Duodenal mucosa (tissue), 2 donors: Measurements from ENCODE around the gene SH3PXD2A.
A peak's percentile ranks its signal among the peaks of the same experiment; 100 is the strongest.

Experiments used
- H3K27ac ChIP-seq: one replicate; pipeline ENCODE4 v1.7.0; 2013; ENCODE audit warnings: low read depth, low read length
- H3K27me3 ChIP-seq, 2 donors: one replicate each; pipeline ENCODE4 v1.7.0; 2013; ENCODE audit warnings: low read length in 2 of 2, control low read depth in 1 of 2; ENCODE audit not compliant: insufficient read depth in 2 of 2, control insufficient read depth in 1 of 2
- H3K36me3 ChIP-seq, 2 donors: one replicate each; pipeline ENCODE4 v1.7.0; 2013; ENCODE audit warnings: low read length in 2 of 2, control low read depth in 1 of 2; ENCODE audit not compliant: insufficient read depth in 2 of 2, control insufficient read depth in 1 of 2
- H3K4me1 ChIP-seq, 2 donors: one replicate each; pipeline ENCODE4 v1.7.0; 2013; ENCODE audit warnings: low read length in 2 of 2, control low read depth in 1 of 2; ENCODE audit not compliant: insufficient read depth in 2 of 2, control insufficient read depth in 1 of 2
- H3K4me3 ChIP-seq, 2 donors: one replicate each; pipeline ENCODE4 v1.7.0; 2013; ENCODE audit warnings: low read length in 2 of 2, low read depth in 1 of 2
- H3K9ac ChIP-seq, 2 donors: one replicate each; pipeline ENCODE4 v1.7.0; 2013; ENCODE audit warnings: low read length in 2 of 2, low read depth in 1 of 2
- H3K9me3 ChIP-seq, 2 donors: one replicate each; pipeline ENCODE4 v1.7.0; 2013; ENCODE audit warnings: low read length in 2 of 2, control low read depth in 1 of 2; ENCODE audit not compliant: control insufficient read depth in 1 of 2

The SH3PXD2A gene

DNA sequence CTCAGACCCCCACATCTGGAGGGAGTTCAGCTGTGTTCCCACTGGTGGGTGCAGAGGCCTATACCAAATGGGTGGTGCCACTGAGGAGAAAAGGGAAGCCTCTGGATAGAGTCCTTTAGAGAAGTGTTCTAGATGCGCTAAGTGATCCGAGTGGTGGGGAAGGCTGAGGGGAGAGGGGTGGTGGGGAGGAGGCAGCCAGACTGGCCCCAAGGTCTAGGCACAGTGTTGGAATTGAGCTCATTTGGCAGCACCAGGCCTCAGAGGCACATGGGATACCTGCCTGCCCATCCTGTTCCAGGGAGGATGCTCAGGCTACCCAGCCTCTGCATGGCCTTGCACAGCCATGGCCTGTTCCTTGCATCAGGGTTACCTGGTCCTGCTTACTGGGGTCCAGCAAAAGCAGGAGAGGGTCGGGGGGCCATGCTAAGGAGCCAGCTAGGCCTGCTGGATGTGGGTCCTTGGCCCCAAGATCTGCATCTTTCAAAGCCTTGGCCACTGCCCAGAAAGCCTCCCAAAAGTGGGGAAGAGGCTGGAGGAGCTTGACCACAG is 262.3 kb downstream of the SH3PXD2A start:
- no peaks in the 10 kb centered on the region for H3K27me3 ChIP-seq
- H3K36me3 ChIP-seq = no peaks in the 10 kb centered on the region
- H3K9me3 ChIP-seq = no peaks in the 10 kb centered on the region
- H3K4me1 ChIP-seq = peaks cover 9 to 10% of the 10 kb centered on the region in 2 donors
- H3K27ac ChIP-seq = no peak overlapping the region
- H3K9ac ChIP-seq = no peak overlapping the region
- H3K4me3 ChIP-seq = no peak overlapping the region

DNA sequence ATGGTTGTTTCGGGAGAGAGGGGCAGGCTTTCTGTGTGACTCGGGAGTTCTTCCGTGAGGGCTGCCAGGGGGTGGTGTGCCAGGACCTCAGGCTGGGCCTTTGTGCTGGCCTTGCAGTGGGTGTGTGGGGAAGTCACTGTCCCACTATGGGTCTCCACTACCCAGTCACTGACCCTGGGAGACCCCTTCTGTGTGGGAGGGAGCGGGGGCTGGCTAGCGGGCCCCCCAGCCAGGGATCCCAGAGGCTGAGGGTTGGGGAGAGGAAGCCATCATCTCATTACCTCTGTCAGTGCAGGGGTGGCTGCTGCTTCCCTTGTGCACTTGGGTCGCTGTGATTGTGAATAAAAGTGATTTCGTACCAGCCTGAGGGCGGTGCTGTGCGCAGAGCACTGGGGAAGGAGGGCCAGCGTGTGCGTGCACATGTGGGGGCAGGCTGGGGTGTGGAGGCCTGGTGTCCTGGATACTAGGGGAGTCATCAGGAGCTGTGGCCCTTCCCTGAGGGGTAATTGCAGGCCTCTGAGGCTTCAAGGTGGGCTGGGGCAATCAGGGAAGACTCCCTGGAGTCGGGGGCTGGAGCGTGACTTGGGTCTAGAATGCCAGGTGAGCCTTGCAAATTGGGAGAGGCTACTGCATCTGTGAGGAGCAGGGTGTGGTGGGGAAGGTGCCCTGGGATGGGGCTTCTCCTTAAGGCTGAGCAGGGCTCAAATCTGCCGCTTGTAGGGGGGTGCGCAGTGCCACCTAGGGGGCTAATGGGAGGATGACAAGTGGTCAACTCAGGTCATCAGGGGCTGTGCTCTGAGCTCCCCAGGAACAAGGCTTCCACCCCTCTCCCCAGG is 263.0 kb downstream of the SH3PXD2A start:
- Histone ChIP-seq H3K4me1 (peaks cover 9 to 10% of the 10 kb centered on the region in 2 donors), H3K9me3 (no peaks in the 10 kb centered on the region), H3K27ac (no peak overlapping the region), H3K9ac (no peak overlapping the region), H3K27me3 (no peaks in the 10 kb centered on the region), H3K36me3 (no peaks in the 10 kb centered on the region), H3K4me3 (no peak overlapping the region)

DNA sequence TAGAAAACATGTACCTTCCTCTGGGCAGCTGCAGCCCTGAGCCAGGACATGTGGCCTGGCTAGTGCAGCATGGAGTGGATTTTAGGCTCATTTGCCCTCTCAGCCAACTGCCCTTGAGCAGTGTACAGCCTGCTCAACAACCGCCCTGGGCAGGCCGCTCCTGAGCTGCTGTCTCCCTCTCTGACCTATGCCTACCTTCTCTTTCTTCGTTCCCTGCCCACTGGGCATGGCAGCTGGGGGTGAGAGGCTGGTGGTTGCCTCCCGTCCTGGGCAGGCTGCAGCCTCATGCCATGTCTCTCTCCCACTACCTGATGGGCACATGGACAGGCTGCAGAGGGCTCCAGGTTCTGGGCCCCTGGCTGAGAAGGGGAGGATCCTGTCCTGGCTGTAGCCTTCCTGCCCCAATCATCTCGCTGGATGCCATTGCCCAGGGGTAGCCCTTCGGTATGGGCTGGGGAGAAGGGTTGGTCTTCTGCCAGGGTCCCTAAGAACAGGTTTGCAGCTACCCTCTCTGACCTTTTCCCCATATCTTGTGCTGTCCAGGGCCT is 264.6 kb downstream of the SH3PXD2A start:
- no peak overlapping the region for H3K4me3 ChIP-seq
- H3K9ac ChIP-seq = no peak overlapping the region
- no peaks in the 10 kb centered on the region for H3K27me3 ChIP-seq
- H3K27ac ChIP-seq = no peak overlapping the region
- peaks cover 9 to 10% of the 10 kb centered on the region in 2 donors for H3K4me1 ChIP-seq
- H3K36me3 ChIP-seq = no peaks in the 10 kb centered on the region
- H3K9me3 ChIP-seq = no peaks in the 10 kb centered on the region

DNA sequence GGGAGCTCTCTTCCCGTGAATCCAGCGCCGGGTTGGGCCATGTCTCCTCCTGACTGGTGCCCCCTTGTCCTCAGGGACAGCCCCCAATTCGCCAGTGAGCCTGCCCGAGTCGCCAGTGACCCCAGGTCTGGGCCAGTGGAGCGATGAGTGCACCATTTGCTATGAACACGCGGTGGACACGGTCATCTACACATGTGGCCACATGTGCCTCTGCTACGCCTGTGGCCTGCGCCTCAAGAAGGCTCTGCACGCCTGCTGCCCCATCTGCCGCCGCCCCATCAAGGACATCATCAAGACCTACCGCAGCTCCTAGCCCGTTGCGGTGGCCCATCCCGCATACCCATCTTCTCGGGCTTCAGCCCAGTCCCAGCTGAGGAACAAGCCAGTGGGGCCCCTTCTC is 265.3 kb downstream of the SH3PXD2A start:
- H3K36me3 ChIP-seq = no peaks in the 10 kb centered on the region
- H3K4me3 ChIP-seq = no peak overlapping the region
- no peaks in the 10 kb centered on the region for H3K9me3 ChIP-seq
- H3K27ac ChIP-seq = no peak overlapping the region
- peaks cover 9 to 10% of the 10 kb centered on the region in 2 donors for H3K4me1 ChIP-seq
- H3K9ac ChIP-seq = no peak overlapping the region
- no peaks in the 10 kb centered on the region for H3K27me3 ChIP-seq

DNA sequence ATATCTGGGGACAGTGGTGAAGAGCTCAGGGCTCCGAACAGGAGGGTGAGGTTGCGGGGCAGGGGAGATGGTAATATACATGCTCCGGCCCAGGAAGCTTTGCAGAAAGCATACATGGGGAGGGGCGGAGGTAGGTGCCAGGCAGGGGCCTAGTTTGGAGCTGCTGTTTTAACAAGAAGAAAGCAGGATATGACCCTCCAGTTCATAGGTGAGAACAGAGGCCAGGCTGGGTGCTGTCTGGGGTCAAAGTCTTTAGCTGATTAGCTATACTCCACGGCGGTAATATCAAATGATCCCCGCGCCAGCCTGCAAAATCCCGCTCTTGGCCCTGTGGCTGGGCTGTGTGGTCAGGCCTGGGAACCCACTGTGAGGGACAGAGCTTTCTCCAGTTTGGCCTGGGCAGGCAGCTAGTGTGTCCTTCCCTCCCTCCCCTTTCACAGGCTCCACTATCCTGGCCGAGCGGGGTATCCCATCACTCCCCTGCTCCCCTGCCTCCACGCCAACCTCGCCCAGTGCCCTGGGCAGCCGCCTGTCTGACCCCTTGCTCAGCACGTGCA is 266.2 kb downstream of the SH3PXD2A start:
- Histone ChIP-seq H3K9ac (no peak overlapping the region), H3K27ac (no peak overlapping the region), H3K4me3 (no peak overlapping the region), H3K27me3 (no peaks in the 10 kb centered on the region), H3K36me3 (no peaks in the 10 kb centered on the region), H3K4me1 (peaks cover 9 to 10% of the 10 kb centered on the region in 2 donors), H3K9me3 (no peaks in the 10 kb centered on the region)

DNA sequence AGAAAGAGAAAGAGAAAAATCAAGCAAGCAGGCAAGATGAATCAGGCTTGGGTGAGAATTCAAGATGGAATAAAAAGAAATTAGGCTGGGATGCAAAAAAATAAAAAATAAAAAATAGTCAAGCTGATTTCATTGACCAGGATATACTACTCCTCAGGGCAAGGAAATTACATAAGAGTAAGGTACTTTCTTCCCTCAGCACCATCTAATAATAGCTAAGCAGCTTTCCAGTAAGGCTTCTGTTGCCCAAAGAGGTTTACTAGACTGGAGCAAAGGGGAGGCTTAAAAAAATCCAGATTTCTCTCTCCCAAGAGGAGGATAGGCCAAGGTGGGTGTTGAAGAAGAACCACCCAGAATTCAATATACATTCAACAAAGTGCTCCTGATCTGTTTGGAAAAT is 268.3 kb downstream of the SH3PXD2A start:
- Histone ChIP-seq H3K36me3 (no peaks in the 10 kb centered on the region), H3K27me3 (no peaks in the 10 kb centered on the region), H3K27ac (no peak overlapping the region), H3K4me1 (peaks cover 9 to 10% of the 10 kb centered on the region in 2 donors), H3K4me3 (no peak overlapping the region), H3K9ac (no peak overlapping the region), H3K9me3 (no peaks in the 10 kb centered on the region)

DNA sequence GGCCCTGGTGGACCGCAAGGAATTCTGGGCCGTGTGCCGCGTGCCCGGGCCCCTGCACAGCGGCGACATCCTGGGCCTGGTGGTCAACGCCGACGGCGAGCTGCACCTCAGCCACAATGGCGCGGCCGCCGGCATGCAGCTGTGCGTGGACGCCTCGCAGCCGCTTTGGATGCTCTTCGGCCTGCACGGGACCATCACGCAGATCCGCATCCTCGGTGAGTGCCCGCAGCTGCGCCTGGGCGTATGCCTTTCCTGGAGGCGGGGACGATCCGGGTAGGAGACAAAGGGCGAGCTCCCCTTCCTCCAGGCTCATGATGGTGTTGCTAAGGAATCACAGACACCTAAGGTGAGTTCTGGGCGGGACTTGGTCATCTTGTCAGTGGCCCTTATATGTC is 270.4 kb downstream of the SH3PXD2A start:
- Histone ChIP-seq H3K4me3 (peak overlapping the region in 1 of 2 donors; percentile 55), H3K9me3 (no peaks in the 10 kb centered on the region), H3K27ac (no peak overlapping the region), H3K9ac (no peak overlapping the region), H3K4me1 (peaks cover 9 to 10% of the 10 kb centered on the region in 2 donors), H3K27me3 (no peaks in the 10 kb centered on the region), H3K36me3 (no peaks in the 10 kb centered on the region)

DNA sequence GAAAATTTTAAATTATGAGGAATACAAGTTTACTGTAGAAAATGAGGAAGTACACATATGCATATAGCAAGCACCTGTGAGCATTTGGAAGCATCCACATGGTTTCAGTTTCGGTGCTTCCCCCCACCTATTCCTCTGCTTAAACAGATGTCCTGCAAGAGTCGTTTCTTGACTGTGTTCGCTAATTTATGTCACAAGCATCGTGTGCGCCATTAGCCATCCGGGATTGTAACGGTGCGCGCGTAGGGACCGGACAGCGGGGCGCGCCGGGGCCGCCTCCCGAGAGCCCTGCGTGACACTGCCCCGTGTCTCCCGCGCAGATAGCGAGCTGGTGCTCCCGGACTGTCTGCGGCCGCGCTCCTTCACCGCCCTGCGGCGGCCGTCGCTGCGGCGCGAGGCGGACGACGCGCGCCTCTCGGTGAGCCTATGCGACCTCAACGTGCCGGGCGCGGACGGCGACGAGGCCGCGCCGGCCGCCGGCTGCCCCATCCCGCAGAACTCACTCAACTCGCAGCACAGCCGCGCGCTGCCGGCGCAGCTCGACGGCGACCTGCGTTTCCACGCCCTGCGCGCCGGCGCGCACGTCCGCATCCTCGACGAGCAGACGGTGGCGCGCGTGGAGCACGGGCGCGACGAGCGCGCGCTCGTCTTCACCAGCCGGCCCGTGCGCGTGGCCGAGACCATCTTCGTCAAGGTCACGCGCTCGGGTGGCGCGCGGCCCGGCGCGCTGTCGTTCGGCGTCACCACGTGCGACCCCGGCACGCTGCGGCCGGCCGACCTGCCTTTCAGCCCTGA is 271.0 kb downstream of the SH3PXD2A start:
- Histone ChIP-seq H3K4me1 (peaks cover 6 to 7% of the 10 kb centered on the region in 2 donors), H3K27ac (no peak overlapping the region), H3K4me3 (peak overlapping the region; percentile 55 to 69), H3K36me3 (no peaks in the 10 kb centered on the region), H3K9ac (peak overlapping the region in 1 of 2 donors; percentile 18), H3K27me3 (no peaks in the 10 kb centered on the region), H3K9me3 (no peaks in the 10 kb centered on the region)

DNA sequence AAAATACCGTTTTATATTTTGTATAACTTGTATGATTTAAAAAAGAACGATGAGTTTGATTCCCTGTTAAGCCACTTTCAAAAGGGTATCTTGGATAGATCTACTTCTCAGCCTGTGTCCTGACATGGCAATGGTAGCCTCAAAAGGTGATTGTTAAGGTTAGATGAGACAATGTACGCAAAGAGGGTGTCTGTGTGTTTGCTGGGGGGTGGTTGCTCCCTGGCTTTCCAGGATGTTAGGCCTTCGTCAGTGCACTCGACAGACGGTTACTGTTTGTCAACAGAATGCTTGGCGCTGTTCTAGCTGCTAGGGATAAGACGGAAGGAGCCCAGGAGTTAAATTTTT is 271.5 kb downstream of the SH3PXD2A start:
- Histone ChIP-seq H3K9me3 (no peaks in the 10 kb centered on the region), H3K27me3 (no peaks in the 10 kb centered on the region), H3K36me3 (no peaks in the 10 kb centered on the region), H3K4me3 (peak overlapping the region; percentile 55 to 69), H3K9ac (no peak overlapping the region), H3K27ac (no peak overlapping the region), H3K4me1 (peaks cover 3 to 4% of the 10 kb centered on the region in 2 donors)
